ENCODE measurements around the gene GOLGA8J. TPM values are rescaled to one million over a fixed set of nuclear protein-coding genes. Genes with fewer than 3 reads are reported as not detected.

The GOLGA8J gene
- total and polyA plus RNA-seq, 2 of the 4 experiments (the other 2 are of a cell fraction) = not detected

- no peaks in the 10 kb centered on the region for H3K9me3 ChIP-seq (ENCODE audit: control insufficient read depth, insufficient read depth, low read length)
- H2AK5ac ChIP-seq (ENCODE audit: low read depth, low read length) = no peak overlapping the region
- intact Hi-C loops (cut with micrococcal nuclease) (no loop called here), in situ Hi-C loops (cut with MboI; ENCODE audit: low sequenced_read_pairs) (loop anchor here (25.0 kb wide), 2 partner anchors 397 to 922 kb away; no protein-coding TSS in a partner anchor), dilution Hi-C loops (cut with HindIII; ENCODE audit: low sequenced_read_pairs, unreplicated experiment) (no loop called here)
- H4K20me1 ChIP-seq (ENCODE audit: insufficient read depth, low read length) = no peaks in the 10 kb centered on the region
- ChIA-PET CTCF (no interaction called here), POLR2A (ENCODE audit: unreplicated experiment) (no interaction called here)
- DNase-seq (no peak), ATAC-seq (ENCODE audit: low read depth) (no peak)
- H3K27ac ChIP-seq (ENCODE audit: insufficient read depth, low read length) = no peak overlapping the region
- no peak overlapping the region for H2AFZ ChIP-seq (replicated peaks; ENCODE audit: low read length, poor library complexity)
- no peak overlapping the region for H3K18ac ChIP-seq (ENCODE audit: low read depth, low read length)
- H3K9me1 ChIP-seq (ENCODE audit: insufficient read depth, low read length) = no peaks in the 10 kb centered on the region
- TF ChIP-seq BHLHE40 (IDR thresholded peaks at IDR 0.05; ENCODE audit: low read depth, low read length) (no peak), RAD21 (IDR thresholded peaks at IDR 0.05; ENCODE audit: low read length) (no peak), FOS (IDR thresholded peaks at IDR 0.05; ENCODE audit: low read depth, low read length) (no peak), SMC3 (IDR thresholded peaks at IDR 0.05; ENCODE audit: low read depth, low read length) (no peak), RFX5 (IDR thresholded peaks at IDR 0.05; ENCODE audit: low read depth, low read length) (no peak), CHD1 (IDR thresholded peaks at IDR 0.05; ENCODE audit: low read depth, low read length) (no peak), CEBPB (IDR thresholded peaks at IDR 0.05; ENCODE audit: low read depth, low read length) (no peak), MAFK (IDR thresholded peaks at IDR 0.05; ENCODE audit: low read depth, low read length) (no peak), MXI1 (IDR thresholded peaks at IDR 0.05; ENCODE audit: borderline replicate concordance, low read depth, low read length) (no peak), POLR2A (IDR thresholded peaks at IDR 0.05; ENCODE audit: low read depth, low read length) (no peak), RCOR1 (IDR thresholded peaks at IDR 0.05; ENCODE audit: insufficient replicate concordance, low read length) (no peak), MAZ (IDR thresholded peaks at IDR 0.05; ENCODE audit: borderline replicate concordance, low read depth, low read length) (no peak), NFE2L2 (IDR thresholded peaks at IDR 0.05; ENCODE audit: low read depth, low read length) (no peak)
- TF ChIP-seq, protein P1, sequence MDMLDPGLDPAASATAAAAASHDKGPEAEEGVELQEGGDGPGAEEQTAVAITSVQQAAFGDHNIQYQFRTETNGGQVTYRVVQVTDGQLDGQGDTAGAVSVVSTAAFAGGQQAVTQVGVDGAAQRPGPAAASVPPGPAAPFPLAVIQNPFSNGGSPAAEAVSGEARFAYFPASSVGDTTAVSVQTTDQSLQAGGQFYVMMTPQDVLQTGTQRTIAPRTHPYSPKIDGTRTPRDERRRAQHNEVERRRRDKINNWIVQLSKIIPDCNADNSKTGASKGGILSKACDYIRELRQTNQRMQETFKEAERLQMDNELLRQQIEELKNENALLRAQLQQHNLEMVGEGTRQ (IDR thresholded peaks at IDR 0.05; ENCODE audit: low read depth, low read length) = no peak
- TF ChIP-seq, protein P2, sequence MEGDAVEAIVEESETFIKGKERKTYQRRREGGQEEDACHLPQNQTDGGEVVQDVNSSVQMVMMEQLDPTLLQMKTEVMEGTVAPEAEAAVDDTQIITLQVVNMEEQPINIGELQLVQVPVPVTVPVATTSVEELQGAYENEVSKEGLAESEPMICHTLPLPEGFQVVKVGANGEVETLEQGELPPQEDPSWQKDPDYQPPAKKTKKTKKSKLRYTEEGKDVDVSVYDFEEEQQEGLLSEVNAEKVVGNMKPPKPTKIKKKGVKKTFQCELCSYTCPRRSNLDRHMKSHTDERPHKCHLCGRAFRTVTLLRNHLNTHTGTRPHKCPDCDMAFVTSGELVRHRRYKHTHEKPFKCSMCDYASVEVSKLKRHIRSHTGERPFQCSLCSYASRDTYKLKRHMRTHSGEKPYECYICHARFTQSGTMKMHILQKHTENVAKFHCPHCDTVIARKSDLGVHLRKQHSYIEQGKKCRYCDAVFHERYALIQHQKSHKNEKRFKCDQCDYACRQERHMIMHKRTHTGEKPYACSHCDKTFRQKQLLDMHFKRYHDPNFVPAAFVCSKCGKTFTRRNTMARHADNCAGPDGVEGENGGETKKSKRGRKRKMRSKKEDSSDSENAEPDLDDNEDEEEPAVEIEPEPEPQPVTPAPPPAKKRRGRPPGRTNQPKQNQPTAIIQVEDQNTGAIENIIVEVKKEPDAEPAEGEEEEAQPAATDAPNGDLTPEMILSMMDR (conservative IDR thresholded peaks at IDR 0.05; ENCODE audit: low read depth, low read length) = no peak
- TF ChIP-seq, protein P3, sequence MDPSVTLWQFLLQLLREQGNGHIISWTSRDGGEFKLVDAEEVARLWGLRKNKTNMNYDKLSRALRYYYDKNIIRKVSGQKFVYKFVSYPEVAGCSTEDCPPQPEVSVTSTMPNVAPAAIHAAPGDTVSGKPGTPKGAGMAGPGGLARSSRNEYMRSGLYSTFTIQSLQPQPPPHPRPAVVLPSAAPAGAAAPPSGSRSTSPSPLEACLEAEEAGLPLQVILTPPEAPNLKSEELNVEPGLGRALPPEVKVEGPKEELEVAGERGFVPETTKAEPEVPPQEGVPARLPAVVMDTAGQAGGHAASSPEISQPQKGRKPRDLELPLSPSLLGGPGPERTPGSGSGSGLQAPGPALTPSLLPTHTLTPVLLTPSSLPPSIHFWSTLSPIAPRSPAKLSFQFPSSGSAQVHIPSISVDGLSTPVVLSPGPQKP (IDR thresholded peaks at IDR 0.05; ENCODE audit: borderline replicate concordance, low read depth, low read length) = no peak
- H3K4me3 ChIP-seq (ENCODE audit: insufficient read depth, low read depth, low read length) = no peak overlapping the region
- H4K8ac ChIP-seq (ENCODE audit: low read depth in 2 of 2, low read length in 2 of 2) = no peak overlapping the region
- H2BK20ac ChIP-seq (ENCODE audit: low read depth, low read length) = no peak overlapping the region
- H2AK9ac ChIP-seq (replicated peaks; ENCODE audit: low read depth, low read length, poor library complexity) = no peak overlapping the region
- no peak overlapping the region for H3K14ac ChIP-seq (replicated peaks; ENCODE audit: low read depth, low read length)
- no TSS peak for BruUV-seq (replicated peaks)
- no peak overlapping the region for H3K4me2 ChIP-seq (ENCODE audit: low read depth, low read length)
- no peak overlapping the region for H2BK120ac ChIP-seq (ENCODE audit: low read depth, low read length)
- H3K79me1 ChIP-seq (ENCODE audit: low read depth in 1 of 2, low read length in 2 of 2) = no peaks in the 10 kb centered on the region
- no peak overlapping the region for H2BK15ac ChIP-seq (ENCODE audit: low read depth, low read length)
- WGBS, 2 experiments (ENCODE audit: extremely low coverage in 2 of 2, insufficient read length in 1 of 2) = 71% methylated on average over 3 of the region's 11 CpGs; no CpG with 5 or more reads in 1 of the 2 experiments
- H3K27me3 ChIP-seq (ENCODE audit: control insufficient read depth, insufficient read depth, low read length) = peaks cover 5% of the 10 kb centered on the region
- no peak overlapping the region for H3K56ac ChIP-seq (ENCODE audit: extremely low read depth, insufficient read depth, low read length)
- H3K9ac ChIP-seq (ENCODE audit: low read depth, low read length) = no peak overlapping the region
- H2BK5ac ChIP-seq (ENCODE audit: low read depth, low read length, poor library complexity, severe bottlenecking) = no peak overlapping the region
- H3K4me1 ChIP-seq (ENCODE audit: control insufficient read depth, insufficient read depth, low read length) = no peaks in the 10 kb centered on the region
- H4K91ac ChIP-seq (ENCODE audit: insufficient read depth, low read depth, low read length) = no peak overlapping the region
- no peak overlapping the region for H3K4ac ChIP-seq (ENCODE audit: low read depth, low read length)
- H3K36me3 ChIP-seq (ENCODE audit: control insufficient read depth, insufficient read depth, low read length) = no peaks in the 10 kb centered on the region
- no peak overlapping the region for H4K5ac ChIP-seq (ENCODE audit: low read depth, low read length)
- H3K23ac ChIP-seq (ENCODE audit: low read depth, low read length) = no peak overlapping the region
These were observed 23.0 kb upstream of the GOLGA8J start for GRCh38 chr15:30059771-30060170.

All from IMR-90 (cell line).